GM12874 (cell line): Measurements from ENCODE around the gene KCNK2.

ENCODE experiments used
- CTCF ChIP-seq: IDR thresholded peaks from 2 replicates; pipeline ENCODE4 v1.5.1; 2011; ENCODE audit warnings: low read depth, mild to moderate bottlenecking, control low read depth, low read length, moderate library complexity; ENCODE audit not compliant: insufficient read depth

KCNK2 gene

GRCh38 chr1:215147024-215147423, 64.5 kb downstream of the KCNK2 start:
- no peak for TF ChIP-seq CTCF

- no peak for TF ChIP-seq CTCF
These were observed 69.5 kb downstream of the KCNK2 start for GRCh38 chr1:215151841-215152549.

- TF ChIP-seq CTCF: no peak
These were observed 73.7 kb downstream of the KCNK2 start for GRCh38 chr1:215156232-215156631.

GRCh38 chr1:215160351-215160750, 77.8 kb downstream of the KCNK2 start:
- no peak for TF ChIP-seq CTCF

GRCh38 chr1:215166886-215167285, 84.3 kb downstream of the KCNK2 start:
- TF ChIP-seq CTCF: no peak

GRCh38 chr1:215181518-215181917, 99.0 kb downstream of the KCNK2 start:
- no peak for TF ChIP-seq CTCF

- TF ChIP-seq CTCF: no peak
These were observed 102.6 kb downstream of the KCNK2 start for GRCh38 chr1:215185067-215185620.
